KMS-11 (cell line): ENCODE results near the gene PET100.

Experiments
- H2AFZ ChIP-seq: fragments of 200-600 bp; sonication (generic); 2 replicates; pipeline ENCODE4 v1.6.1; 2016; ENCODE audit warnings: antibody characterized with exemption, mixed run types, low read depth
- H3K27ac ChIP-seq: fragments of 200-600 bp; sonication (generic); 2 replicates; pipeline ENCODE4 v1.6.1; 2016; ENCODE audit warnings: mild to moderate bottlenecking, mixed run types
- H3K27me3 ChIP-seq: fragments of 200-600 bp; sonication (generic); 2 replicates; pipeline ENCODE4 v1.6.1; 2017; ENCODE audit warnings: mild to moderate bottlenecking, low read depth, mixed run types, moderate library complexity; ENCODE audit not compliant: insufficient read depth
- H3K36me3 ChIP-seq: fragments of 200-600 bp; sonication (generic); 2 replicates; pipeline ENCODE4 v1.6.1; 2017; ENCODE audit warnings: mild to moderate bottlenecking, mixed run types; ENCODE audit not compliant: insufficient read depth
- H3K4me1 ChIP-seq: fragments of 200-600 bp; sonication (generic); 2 replicates; pipeline ENCODE4 v1.6.1; 2016; ENCODE audit warnings: mild to moderate bottlenecking, low read depth, mixed run types; ENCODE audit not compliant: poor library complexity, severe bottlenecking
- H3K4me2 ChIP-seq: fragments of 200-600 bp; sonication (generic); 2 replicates; pipeline ENCODE4 v1.7.0; 2016; ENCODE audit warnings: mild to moderate bottlenecking, mixed run types
- H3K4me3 ChIP-seq: fragments of 200-600 bp; sonication (generic); IDR thresholded peaks from 2 replicates; pipeline ENCODE4 v1.6.1; 2017; ENCODE audit warnings: low read depth, low read length, mixed read lengths; ENCODE audit not compliant: insufficient read depth
- H3K79me2 ChIP-seq: fragments of 200-600 bp; sonication (generic); 2 replicates; pipeline ENCODE4 v1.6.1; 2016; ENCODE audit warnings: low read depth, mixed run types; ENCODE audit not compliant: insufficient read depth
- H3K9ac ChIP-seq: fragments of 200-600 bp; sonication (generic); 2 replicates; pipeline ENCODE4 v1.6.1; 2016; ENCODE audit warnings: mild to moderate bottlenecking, mixed run types
- H4K20me1 ChIP-seq: fragments of 200-600 bp; sonication (generic); 2 replicates; pipeline ENCODE4 v1.6.1; 2016; ENCODE audit warnings: mild to moderate bottlenecking, mixed run types; ENCODE audit not compliant: insufficient read depth
- CTCF ChIP-seq: fragments of 200-600 bp; sonication (generic); conservative IDR thresholded peaks from 2 replicates; pipeline ENCODE4 v1.6.1; 2017; ENCODE audit warnings: low read depth, mild to moderate bottlenecking, antibody characterized with exemption, low read length, moderate library complexity, mixed read lengths

Gene PET100

DNA sequence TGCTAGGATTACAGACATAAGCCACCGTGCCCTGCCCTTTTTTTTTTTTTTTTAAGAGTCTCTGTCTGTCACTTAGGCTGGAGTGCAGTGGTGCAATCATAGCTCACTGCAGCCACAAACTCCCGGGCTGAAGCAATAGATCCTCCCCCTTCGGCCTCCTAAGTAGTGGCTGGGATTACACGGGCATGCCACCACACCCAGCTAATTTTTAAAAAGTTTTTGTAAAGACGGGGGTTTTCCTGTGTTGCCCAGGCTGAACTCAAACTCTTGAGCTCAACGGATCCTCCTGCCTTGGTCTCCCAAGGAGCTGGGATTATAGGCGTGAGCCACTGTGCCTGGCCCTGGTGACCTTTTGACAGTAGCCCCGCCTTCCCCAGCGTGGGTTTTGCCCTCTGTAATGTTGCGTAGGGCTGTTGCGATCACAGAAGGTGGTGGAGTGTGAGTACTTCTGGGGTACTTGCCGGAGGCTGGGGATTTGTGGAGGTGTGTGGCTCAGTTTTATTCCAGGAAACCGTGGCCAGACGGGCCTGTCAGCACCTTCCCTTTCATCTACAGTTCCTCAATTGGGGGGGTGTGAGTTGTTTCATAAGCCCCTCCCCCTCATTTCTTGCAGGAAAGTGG lies 27.6 kb downstream of the PET100 start:
- peaks cover 35% of the 10 kb centered on the region; the same call in 1 of the 2 replicates for H3K27me3 ChIP-seq
- peaks cover 2% of the 10 kb centered on the region for H3K4me1 ChIP-seq
- H3K79me2 ChIP-seq = no peaks in the 10 kb centered on the region
- no peak overlapping the region for H3K4me3 ChIP-seq
- H3K4me2 ChIP-seq = no peak overlapping the region
- H3K27ac ChIP-seq = no peak overlapping the region
- H3K36me3 ChIP-seq = no peaks in the 10 kb centered on the region
- no peak overlapping the region for H3K9ac ChIP-seq
- no peak for TF ChIP-seq CTCF
- no peaks in the 10 kb centered on the region for H4K20me1 ChIP-seq
- H2AFZ ChIP-seq = no peak overlapping the region

DNA sequence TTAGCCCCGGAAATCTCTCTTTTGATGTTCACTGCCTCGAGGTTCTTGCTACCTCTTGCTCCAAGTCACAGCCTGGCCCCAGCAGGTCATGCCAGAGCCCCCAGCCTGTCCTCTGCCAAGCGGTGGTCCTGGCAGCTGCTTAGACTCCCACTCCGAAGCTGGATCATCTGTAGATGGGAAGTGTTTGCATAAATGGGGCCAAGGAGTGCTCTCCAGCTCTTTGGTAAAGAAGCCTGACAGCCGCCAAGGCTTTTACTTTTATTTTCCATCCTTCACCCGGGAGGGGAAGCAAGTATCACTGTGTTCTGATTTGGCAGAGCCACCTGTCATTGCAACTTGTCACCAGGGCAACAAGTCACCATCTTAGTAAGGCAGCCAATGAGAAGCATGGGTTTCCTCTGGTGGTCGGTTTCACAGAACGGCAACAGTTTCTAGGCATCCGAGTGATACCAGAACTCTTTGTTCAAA lies 28.7 kb downstream of the PET100 start:
- no peaks in the 10 kb centered on the region for H3K36me3 ChIP-seq
- no peaks in the 10 kb centered on the region for H3K79me2 ChIP-seq
- H3K4me3 ChIP-seq = no peak overlapping the region
- H3K27me3 ChIP-seq = peaks cover 45% of the 10 kb centered on the region; the same call in 1 of the 2 replicates
- TF ChIP-seq CTCF = no peak
- no peaks in the 10 kb centered on the region for H3K4me1 ChIP-seq
- H3K4me2 ChIP-seq = no peak overlapping the region
- no peak overlapping the region for H3K9ac ChIP-seq
- no peaks in the 10 kb centered on the region for H4K20me1 ChIP-seq
- no peak overlapping the region for H2AFZ ChIP-seq
- H3K27ac ChIP-seq = no peak overlapping the region

DNA sequence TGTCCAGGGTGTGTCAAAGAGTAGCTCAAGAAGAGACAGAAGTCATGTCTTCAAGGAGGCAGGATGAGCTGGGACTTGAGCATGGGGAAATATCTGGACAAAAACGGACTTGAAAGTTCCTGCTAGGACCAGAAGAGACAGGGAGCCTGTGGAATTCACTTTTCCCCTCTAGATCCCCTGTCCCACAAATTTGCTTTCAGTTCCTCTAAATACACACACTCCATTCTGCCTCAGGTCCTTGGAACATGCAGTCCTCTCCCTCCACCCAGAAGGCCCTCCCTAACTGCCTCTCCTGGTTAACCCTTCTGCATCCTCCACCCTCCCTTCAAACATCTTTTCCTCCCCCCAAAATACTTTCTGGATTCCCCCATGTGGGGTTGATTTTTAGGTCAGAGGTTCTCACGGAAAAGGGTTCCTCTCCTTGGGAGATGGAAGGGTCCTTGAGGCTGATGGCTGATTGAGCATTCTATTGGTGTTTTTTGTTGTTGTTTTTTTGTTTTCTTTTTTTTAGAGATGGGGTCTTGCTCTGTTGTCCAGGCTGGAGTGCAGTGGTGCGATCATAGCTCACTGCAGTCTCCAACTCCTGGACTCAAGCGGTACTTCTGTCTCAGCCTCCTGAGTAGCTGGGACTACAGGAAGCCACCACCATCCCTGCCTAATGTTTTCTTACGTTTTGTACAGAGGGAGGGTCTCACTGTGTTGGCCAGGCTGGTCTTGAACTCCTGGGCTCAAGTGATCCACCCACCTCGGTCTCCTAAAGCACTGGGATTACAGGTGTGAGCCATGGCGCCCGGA lies 32.3 kb downstream of the PET100 start:
- Histone ChIP-seq H3K27me3 (peaks cover 62% of the 10 kb centered on the region; the same call in 1 of the 2 replicates), H3K36me3 (no peaks in the 10 kb centered on the region), H3K27ac (no peak overlapping the region), H3K4me1 (no peaks in the 10 kb centered on the region), H3K4me3 (no peak overlapping the region), H3K79me2 (no peaks in the 10 kb centered on the region), H3K9ac (no peak overlapping the region), H4K20me1 (no peaks in the 10 kb centered on the region), H2AFZ (no peak overlapping the region), H3K4me2 (no peak overlapping the region)
- no peak for TF ChIP-seq CTCF

GRCh38 chr19:7662657-7663056 lies 33.1 kb downstream of the PET100 start:
- Histone ChIP-seq H3K27me3 (peaks cover 57% of the 10 kb centered on the region; the same call in 1 of the 2 replicates), H3K4me2 (no peak overlapping the region), H3K4me3 (no peak overlapping the region), H3K4me1 (no peaks in the 10 kb centered on the region), H4K20me1 (no peaks in the 10 kb centered on the region), H3K9ac (no peak overlapping the region), H3K36me3 (no peaks in the 10 kb centered on the region), H2AFZ (no peak overlapping the region), H3K79me2 (no peaks in the 10 kb centered on the region), H3K27ac (no peak overlapping the region)
- TF ChIP-seq CTCF = no peak
